Stimulated activated CD8-positive, alpha-beta memory T cell treated with anti-CD3 and anti-CD28 coated beads, Interleukin-7, amount 100 ng/mL, for 4 hours (primary cell): ENCODE data around the gene PAOX.
"Not testable (repeated sequence)": the region's sequence is repeated elsewhere in the genome, so short reads cannot be mapped to it uniquely, and the experiment has no call there.

Source experiments
- DNase-seq, 2 donors: peaks; one replicate each; pipeline ENCODE4 v3.0.0-alpha.2; 2020; ENCODE audit warnings: low read depth in 2 of 2

The PAOX gene

DNA sequence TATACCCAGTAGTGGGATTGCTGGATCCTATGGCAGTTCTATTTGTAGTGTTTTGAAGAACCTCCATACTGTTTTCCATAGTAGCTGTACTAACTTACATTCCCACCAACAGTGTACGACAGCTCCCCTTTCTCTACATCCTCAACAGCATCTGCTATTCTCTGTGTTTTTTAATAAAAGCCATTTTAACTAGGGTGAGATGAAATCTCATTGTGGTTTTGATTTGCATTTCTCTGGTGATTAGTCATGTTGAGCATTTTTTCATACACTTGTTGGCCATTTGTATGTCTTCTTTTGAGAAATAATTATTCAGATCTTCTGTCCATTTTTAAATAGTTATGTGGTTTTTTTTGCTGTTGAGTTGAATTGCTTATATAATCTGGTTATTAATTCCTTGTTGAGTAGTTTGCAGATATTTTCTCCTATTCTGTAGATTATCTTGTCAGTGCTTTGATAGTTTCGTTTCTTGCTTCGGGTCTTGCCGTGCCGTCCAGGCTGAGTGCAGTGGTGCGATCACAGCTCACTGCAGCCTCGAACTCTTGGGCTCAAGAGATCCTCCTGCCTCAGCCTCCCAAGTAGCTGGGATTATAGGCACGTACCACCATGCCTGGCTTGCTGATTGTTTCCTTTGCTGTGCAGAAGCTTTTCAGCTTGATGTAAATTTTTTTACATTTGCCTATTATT is 26.9 kb downstream of the PAOX start:
- DNase-seq: no peak

DNA sequence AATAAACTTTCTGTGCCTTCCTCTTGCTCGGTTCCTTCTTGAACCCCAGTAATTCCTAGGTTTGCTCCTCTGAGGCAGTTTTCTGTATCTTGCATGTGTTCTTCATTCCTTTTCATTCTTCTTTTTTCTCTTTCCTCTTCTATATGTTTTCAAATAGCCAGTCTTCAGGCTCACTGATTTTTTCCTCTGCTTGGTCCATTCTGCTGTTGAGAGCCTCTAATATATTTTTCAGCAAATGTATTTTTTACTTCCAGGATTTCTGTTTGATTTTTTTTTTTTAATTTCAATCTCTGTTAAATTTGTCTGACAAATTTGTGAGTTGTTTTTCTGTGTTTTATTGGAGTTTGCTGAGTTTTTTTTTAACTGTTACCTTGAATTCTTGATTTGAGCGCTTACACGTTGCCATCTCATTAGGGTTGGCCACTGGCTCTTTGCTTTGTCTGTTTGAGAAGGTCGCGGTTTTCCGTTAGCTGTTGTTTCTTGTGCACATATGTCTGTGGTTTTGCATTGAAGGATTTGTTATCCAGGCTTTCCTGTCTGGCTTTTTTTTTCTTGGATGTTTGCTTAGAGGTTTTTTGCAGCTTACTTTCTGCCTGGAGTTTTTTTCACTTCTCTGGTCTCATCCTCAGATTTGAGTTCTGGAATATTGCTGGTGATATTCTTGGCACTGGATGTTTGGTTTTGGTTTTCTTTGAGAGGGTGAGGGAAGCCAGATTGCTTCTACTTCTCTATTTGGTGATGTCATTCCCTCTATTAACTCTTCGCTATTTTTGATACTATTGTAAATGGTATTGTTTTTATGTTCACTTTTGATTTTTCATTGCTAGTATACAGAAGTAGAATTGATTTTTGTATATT is 32.7 kb downstream of the PAOX start:
- no peak for DNase-seq

DNA sequence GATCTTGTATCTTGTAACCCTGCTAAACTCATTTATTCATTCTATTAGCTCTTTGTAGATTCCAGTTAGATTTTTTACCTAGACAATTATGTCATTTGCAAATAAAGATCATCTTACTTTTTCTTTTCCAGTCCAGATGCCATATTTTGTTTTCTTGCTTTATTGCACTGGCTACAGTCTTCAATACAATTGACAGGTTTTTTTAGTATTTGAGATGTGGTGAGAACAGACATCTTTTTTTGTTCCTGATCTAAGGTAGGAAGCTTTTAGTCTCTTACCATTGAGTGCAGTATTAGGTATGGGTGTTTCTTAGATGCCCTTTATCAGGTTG is 33.3 kb downstream of the PAOX start:
- DNase-seq: no peak

DNA sequence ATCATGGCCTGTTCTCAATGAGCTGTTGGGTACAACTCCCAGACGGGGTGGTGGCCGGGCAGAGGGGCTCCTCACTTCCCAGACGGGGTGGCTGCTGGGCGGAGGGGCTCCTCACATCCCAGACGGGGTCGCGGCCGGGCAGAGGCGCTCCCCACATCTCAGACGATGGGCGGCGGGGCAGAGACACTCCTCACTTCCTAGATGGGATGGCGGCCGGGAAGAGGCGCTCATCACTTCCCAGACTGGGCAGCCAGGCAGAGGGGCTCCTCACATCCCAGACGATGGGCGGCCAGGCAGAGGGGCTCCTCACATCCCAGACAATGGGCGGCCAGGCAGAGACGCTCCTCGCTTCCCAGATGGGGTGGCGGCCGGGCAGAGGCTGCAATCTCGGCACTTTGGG is 35.3 kb downstream of the PAOX start:
- not testable (repeated sequence) for DNase-seq

DNA sequence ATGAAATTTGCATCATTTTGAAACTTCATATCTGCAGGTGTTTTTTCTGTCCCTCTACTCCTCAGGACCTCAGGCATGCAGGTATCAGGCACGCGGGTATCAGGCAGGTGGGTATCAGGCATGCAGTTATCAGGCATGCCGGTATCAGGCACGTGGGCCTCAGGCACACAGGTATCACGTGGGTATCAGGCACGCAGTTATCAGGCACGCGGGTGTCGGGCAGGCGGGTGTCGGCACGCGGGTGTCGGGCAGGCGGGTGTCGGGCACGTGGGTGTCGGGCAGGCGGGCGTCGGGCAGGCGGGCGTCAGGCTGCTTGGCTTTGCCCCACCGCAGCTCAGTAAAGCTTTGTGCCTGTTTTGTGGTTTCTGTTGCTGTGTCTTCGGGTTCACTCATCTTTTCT is 36.7 kb downstream of the PAOX start:
- DNase-seq: no peak

DNA sequence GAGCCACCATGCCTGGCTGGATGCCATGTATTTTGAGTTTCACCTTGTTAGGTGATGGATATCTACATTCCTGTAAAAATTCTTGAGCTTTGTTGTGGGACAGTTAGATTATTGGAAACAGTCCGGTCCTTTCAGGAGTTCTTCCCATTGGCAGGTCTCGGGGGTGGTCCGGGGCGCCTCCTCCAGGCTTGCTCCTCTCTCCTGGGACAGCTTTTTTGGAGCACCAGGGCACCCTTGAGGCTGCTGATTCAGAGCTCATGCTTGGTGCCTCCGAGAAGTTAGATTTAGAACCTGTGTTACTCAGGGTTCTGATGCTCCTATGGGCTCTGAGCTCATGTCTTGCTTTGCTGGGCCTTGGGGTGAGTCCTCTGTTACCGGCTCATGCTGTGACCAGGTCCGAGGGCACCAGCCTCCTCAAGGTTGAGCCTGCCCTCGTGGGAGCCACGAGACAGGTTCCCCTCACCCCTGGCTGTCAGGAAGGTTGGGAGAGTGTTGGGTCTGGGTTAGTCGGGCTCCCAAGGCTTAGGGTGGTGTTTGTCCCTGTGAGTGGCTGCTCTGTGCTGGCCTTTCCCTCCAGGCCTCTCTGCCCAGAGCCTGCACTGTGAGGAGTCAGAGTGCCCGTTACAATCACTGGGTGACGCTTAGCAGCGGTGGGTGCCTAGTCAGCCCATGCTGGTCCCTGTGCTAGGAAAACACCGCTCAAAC is 39.4 kb downstream of the PAOX start:
- DNase-seq: no peak

DNA sequence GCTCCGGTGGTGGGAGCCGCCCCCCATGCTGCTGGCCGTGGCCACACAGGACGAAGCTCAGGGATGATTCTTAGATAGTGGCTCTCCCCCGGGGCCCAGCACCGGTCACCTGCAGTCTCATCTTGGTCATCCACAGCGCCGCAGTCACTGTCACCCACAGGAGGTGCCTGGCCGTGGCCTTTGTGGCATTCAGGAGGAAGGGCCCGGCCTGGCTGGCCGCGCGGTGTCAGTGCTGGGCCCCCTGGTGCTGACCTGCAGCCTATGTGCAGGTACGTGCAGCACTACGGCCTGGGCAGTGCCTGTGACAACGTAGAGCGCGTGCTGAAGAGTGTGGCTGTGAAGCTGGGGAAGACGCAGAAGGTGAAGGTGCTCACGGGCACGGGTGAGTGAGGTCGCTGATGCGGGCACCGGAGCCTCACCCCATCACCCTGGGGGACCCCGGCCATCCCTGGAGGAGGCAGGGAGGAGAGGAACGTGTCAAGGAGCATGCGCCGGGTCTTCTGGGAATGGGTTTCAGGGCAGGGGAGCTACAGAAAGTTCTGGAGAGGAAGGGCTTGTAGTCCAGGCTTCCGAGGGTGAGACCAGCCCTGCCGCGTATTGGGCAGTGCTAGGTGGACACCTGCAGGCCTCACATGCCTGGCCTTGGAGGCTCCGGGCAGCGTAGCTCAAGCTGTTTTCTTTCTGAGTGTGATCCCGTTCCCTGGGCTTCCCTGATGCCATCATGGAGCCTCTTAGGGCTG is 40.3 kb downstream of the PAOX start:
- no peak for DNase-seq

DNA sequence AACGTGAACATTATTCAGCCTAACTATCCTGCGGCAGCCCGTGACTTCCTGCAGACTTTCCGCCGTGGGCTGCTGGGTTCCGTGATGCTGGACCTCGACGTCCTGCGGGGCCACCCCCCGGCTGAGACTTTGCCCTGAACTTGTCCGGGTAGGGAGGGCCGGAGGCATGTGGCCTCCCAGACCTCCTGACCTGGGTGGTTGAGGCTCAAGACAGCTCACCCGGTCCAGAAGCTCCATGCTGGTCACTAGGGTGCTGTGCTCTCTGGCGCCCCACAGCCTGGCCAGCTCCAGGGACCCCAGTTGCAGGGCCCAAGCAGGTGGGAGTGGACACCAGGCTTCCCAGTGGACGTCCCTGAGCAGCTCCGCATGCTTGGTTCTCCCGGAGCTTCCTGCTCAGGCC is 41.0 kb downstream of the PAOX start:
- no peak for DNase-seq

DNA sequence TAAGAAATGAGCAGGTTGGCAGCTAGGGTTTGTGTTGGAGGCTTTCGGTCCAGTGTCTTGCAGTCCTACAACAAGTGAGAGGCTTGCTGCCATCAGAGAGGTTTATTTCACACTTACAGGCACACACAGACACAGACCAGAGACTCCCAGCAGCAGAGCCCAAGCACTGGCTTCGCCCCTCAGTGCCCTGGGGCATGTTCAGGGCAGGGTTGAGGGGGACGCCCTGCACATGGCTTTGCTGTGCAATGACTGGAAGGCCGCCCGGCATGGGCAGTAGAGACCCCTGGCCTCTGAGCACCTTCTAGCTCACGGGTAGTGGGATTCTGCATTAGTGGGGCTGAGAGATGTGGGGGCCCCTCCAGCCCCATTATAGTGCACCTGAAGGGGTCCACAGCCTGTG is 41.5 kb downstream of the PAOX start:
- DNase-seq: no peak

DNA sequence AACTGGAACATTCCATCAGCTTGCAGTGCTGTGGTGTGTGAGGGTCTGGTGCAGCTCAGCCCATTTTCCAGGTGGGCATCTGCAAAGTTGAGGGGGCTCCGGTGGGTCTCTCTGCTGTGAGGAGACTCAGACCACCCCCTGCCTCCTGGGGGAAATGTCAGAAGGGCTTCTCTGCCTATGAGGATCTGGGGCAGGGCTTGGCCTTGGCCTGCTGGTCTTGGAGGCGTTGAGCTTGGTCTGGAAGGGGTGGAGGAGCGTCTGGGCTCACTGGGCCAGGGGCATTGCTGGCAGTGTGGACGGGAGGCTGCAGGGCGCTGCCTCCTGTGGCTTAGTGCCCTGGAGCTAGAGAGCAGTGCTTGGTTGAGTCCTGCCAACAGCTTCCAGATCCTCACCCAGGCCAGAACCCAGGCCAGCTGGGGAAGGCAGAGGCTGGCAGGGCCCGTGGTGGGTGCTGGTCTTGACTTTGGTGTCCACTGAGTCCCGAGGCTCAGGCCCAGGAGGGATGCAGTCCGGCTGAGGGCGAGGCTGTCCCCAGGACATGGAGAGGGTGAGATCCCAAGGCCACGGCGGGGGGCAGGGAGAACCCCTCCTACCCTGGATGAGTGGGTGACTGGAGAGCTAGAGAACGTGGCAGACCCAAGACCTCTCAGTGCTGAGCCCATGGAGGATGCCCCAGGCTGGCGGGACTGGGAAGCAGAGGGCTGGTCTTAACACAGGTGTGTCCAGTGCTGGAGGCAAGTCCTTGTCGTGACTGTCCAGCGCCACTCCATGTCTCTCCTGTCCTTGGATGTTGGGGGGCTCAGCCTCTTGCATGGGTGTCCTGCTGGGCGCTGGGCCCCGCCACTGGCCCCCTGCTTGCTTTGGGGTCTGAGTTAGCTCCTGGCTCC is 42.5 kb downstream of the PAOX start:
- DNase-seq: no peak

DNA sequence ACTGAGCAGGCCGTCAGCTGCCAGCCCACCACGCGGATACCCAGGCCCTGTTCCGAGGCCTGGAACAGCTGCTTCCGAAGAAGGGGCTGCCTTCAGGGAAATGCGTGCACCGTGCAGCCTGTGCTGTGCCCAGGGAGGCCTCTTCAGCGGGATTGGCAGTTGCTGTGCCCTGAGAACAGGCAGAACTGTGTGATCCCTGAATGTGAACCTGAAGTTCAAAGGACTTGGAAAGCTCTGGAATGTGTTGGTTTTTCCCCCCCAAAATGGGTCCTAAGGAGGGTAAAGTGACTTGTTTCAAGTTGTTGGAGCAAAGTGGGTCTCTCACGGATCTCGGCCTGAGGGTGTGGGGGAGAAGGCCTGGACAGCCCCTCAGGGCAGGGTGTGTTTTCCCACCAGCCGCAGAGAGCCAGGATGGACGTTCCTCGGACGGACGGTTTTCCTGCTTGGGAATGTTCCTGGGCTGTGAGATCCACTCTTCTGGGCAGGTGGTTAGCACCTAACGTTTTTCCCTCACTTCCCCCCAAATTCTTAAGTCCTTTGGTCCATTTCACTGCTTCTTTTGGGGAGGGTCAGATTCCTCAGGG is 43.3 kb downstream of the PAOX start:
- no peak for DNase-seq

DNA sequence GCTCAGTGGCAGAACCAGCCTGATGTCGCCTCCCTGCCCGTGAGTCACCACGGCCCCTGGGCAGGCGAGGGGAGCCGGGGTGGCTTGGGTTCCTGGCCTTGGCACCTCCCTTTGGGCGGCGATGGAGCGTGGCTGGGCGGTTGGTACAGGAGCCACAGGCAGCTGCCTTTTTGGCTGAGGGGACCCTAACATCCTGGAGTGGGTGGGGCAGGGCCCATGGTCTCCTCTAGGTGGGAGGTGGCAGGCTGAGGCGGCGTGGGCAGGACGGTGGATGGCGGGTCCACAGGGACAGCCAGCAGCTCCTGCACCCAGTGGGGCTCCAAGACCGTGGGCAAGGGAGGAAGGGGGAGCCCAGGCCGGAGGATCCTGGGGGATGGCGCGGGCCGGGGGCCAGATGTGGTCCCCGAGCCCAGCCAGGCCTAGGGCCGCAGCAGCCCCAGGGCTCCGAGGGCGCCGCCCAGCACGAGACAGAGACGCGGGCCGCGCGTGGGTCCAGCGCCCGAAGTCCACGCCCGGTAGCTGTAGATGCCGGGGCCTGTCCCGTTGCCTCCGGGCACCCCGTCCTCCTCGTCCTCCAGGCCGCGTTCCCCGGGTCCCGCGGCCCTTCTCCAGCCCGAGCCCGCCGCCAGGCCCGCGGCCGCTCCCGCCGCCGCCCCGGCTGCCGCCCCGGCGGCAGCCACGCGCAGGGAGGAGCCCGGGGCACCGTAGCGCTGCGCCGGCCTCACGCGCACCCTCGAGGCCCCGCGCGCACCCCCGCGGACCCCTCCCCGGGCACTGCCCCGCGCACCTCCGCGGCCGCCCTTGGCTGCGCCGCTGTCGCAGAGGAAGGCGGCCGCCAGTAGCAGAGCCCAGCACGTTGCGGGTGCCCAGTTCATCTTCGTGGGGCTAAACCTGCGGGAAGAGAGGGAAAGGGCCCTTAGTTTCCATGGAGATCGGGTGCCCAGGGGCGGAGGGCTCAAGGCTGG is 44.0 kb downstream of the PAOX start:
- no peak for DNase-seq

DNA sequence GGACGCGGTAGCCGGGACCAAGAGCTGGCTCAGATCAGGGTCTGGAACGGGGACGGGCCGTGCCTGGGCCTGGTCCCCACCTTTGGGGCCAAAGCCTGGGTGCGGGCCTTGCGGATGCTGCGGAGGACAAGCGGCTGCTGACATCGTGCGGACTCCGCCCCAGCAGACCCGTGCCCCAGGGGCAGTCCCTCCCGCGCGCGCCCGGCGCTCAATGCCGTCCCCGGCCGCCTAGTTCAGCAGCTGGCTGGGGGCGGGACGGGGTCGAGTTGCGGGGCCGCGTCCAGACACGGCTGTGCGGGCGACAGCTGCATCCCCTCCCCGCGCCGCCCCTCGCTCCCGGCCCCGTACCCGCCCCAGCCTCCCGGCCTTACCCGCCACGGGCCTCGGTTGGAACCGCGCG is 45.0 kb downstream of the PAOX start:
- DNase-seq: not testable (repeated sequence)

DNA sequence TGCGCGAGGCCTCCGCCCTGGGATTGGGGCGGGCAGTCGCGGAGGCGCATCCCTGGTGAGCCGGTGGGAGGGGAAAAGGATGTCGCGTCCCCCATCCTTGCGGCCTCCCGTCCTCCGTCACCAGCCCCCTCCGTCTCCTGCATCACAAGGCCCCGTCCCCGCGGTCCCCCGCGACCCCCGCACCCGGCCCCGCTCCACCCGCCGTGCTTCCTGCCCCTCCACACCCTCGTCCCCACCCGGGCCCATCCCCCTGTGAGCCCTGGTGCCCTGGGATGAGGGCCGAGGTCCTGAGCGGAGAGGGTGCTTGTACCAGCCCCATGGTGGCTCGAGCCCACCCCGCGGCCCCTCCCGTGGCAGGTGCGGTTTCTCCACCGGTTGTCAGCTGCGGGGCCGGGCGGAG is 45.5 kb downstream of the PAOX start, which contains the start of gene SPRN:
TSS of gene SPRN (minus strand) at position 25 of the 400 bp plus-strand sequence. CDS start 944 bp downstream, outside the sequence.
- DNase-seq: not testable (repeated sequence)

DNA sequence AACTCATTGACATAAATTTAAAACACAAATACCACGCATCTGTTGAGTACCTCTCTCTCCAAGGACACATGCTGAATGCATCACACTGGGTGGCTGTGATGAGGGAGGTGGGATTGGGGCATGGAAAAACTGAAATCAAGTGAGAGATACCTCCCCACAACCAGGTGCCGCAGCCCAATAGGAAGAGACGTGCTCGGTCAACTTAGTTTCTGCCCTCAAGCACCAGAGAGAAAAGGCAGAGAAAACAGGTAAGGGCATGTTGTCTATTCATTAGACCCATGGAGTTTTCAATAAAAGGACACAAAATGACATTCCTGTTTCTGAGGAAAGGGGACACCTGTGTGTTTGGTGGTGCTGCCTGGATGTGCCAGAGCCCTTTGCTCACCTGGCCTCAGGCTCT is 50.5 kb downstream of the PAOX start:
- DNase-seq: not testable (repeated sequence)

DNA sequence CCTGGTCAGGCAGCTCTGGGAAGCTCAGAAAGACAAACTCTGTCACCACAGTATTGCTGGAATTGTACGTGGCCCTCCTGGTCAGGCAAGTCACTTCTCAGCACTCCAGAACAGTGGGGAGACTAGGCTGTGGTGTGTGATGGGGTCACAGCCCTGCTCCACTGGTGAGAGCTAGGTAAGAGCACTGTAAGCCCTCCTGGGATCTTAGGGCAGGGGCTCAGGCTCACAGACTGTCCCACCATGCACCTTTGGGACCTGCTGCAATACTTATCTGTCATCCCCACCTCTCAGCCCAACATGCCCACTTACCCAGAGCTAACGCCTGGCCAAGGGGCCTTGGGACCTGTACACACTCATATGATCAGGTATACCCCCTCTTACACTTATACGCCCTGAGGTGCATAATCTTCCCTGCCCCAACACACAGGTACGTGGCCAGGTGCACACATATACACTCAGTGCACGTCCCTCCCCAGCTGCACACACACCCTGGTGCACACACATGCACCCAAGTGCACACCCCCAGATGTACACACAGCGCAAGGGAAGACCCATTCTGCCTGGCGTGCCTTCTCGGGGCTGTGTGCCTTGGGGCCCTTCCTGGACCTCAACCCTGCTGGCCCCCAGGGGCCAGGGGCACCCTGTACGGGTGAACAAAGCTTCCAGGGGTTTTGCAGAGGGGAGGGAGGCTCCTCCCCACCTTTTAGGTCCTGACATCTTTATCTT is 53.0 kb downstream of the PAOX start:
- not testable (repeated sequence) for DNase-seq

DNA sequence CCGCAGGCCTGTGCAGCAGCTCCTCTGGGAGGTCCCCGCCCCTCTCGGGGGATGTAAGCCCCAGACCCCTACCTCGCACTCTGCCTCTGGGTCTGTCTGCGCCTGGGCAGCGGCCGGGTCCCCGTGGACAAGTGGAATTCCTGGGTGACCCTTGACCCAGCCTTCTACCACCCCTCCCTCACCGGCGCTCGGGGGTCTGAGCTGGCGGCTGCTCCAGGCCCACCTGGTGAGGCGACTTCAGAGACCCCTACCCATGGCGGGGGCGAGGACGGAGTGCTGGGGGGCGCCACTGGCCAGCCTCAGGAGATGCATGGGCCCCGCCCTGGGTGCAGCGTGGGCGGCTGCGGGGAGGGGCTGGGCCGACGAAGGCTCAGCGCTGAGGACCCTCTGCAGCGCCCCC is 53.7 kb downstream of the PAOX start:
- not testable (repeated sequence) for DNase-seq

DNA sequence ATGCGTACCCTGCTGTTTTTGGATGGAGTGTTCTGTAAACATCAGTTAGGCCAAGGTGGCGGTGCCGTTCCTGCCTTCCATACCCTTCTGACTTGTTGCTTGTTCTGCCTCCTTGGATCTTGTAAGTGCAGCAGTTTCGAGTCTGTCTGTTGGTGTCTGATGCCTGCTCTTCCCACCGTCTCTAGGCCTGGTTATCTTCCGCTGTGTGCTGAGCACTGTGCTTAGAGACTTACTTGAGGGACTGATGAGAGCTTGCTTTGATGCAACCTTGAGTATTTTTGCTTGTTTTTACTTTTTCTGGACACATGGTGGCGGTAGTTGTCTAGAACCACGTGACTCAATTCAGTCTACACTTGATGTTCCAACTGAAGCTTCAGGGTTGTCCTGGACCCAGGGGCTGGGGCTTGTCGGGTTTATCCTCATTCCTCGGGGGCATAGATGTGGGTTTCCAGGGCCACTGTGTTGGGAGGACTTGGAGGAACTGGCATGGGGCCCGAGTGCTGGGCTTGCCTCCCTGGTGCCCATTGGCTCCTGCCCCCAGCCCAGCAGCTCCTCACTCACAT is 59.7 kb downstream of the PAOX start:
- no peak for DNase-seq
